Globus pallidus (tissue), 1 donor: Measurements from ENCODE around the gene MGMT.

Experiments used
- DNase-seq: peaks from one replicate; pipeline ENCODE4 v3.0.0-alpha.2; 2015; ENCODE audit warnings: low spot score

MGMT gene

GRCh38 chr10:129495256-129495655 lies 28.2 kb downstream of the MGMT start:
- DNase-seq, result no peak

DNA sequence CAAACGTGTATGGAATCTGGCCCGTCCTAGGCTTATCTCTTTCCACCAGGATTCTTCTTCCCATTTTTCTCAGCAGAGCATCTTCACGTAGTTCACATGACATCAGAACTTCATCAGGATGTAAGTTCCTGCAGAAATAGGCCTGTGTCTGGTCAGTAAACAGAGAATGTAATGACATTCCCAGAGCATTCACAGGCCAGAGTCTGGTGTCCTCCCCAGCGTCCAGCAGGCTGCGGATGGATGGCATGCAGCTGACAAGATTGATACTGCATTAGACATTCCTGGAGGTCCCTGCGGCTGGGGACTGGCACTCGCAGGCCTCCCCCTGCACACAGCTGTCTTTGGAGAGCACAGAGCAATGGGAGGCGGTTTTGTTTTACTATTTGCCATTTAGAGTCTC lies 28.7 kb downstream of the MGMT start:
- no peak for DNase-seq

DNA sequence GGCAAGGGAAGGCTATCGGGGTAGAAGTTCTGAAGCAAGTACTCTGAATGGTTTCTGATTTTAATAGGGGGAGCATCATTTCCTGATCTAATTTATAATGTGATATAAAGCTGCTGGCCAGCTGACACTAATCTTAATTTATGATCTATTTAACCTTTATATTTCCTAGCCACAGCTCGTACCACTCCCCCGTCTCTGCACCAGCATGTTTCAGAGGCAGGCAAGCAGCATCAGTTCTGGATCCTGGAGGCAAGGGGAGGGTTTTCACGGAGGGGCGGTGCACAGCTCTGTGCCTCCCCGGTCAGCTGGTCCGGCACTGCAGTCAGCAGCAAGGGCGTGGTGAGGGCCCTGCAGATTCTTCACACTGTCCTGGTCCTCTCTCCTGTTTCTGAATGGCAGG lies 30.0 kb downstream of the MGMT start:
- DNase-seq, result no peak

- DNase-seq, result no peak
These were observed 31.6 kb downstream of the MGMT start for GRCh38 chr10:129498680-129499079.

- no peak for DNase-seq
These were observed 33.7 kb downstream of the MGMT start for GRCh38 chr10:129500617-129501339.

DNA sequence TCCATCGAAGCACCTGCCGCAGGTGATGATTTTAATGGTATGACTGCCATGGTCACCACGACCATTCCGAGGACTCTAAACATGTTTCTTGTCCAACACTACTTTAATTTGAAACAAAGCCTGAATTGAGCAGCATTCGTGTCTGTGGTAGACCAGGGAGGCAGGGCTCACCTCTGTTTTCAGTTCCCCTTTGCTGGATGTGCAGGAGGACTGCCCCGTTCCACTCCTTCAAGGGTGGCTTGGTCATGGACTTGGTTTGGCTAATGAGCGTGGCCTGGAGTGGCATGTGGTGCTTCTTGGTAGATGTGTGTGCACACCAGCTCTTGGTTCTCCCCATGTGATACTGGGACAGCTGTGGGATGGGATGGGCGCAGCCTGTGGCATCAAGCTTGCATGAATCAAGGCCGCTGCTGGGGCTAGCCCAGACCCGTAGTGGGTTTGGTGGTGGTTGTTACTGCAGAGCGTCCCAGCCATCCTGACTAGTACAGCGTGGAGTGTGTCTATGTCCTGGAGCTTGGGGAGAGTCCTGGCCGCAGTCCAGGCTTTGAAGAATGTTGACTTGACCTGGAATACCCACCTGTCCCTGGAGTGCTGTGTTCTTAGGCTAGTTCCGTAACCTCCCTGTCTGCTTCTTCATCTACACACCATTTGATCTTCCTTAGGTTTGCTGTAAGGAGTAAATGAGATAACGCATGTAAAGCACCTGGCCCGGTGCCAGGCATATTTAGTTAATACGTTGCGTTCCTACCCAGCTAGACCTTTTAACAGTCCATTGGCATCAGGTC lies 34.8 kb downstream of the MGMT start:
- no peak for DNase-seq

DNA sequence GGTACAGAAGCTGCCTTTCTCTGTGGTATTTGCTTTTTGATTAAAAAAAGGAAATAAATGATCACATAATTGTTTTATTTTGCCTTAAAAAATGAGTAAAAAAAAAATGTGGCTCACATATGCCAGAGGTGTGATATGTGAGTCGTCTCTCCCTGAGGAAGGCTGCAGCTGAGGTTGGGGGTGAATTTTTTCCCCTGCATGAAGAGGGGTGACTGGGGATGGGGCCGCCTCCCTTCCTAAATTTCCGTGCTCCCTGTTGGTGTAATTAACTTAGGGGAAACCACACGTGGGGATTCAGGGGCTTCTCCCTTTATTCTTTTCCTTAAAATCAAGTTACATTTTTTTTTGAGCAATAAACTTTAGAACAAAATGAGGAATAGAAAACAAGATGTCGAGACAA lies 35.4 kb downstream of the MGMT start:
- no peak for DNase-seq

GRCh38 chr10:129505500-129506075 lies 38.5 kb downstream of the MGMT start:
- no peak for DNase-seq

GRCh38 chr10:129506101-129506797 lies 39.2 kb downstream of the MGMT start:
- no peak for DNase-seq

DNA sequence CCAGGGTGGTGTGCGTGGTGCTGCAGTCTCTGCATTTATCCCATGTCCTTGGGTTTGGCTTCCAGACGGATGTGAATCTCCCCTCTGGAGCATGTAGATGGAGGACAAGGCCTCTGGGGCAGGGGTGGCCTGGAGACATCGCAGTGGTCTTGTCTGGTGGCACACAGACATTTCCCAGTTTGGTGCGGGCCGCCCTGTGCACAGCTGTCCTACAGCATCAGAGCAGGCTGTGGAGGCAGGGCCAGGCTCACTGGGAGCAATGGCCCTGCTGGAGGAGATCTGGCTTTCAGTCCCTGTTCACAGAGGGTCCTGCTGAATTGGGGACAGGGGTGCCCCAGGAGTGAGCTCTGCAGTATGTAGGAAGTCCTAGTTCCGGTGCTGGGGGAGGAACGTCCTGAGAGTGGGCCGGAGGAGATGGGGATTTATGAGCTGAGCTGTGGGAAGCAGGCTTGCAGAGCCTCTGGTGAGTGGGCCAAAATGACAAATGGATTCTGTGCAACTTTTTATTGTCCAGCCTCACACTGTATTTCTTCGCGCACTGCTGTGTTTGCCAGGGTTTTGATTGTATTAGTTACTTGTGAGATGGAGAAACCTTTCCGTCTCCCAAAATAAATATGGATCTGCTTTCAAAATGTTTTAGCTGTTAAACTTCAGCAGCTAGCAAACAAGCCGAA lies 40.3 kb downstream of the MGMT start:
- DNase-seq, result no peak

DNA sequence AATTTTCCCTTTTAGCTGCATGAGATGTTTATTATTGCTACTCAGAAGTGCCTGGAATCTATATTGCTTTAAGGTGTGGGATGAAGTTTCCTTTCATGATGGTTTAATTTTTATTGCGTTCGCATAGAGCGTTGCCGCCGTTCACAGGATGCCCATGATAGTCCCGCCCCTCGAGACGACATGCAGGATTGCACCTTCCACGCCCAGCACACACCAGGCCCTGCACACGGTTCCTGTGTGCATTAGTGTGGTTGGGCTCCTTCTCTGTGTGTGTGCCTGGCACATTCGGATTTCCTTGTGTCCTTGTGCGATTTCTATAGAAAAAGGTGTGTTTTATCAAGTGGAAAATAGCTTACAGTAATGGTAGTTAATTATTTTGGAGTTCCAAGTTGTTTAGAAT lies 42.1 kb downstream of the MGMT start:
- DNase-seq, result no peak

DNA sequence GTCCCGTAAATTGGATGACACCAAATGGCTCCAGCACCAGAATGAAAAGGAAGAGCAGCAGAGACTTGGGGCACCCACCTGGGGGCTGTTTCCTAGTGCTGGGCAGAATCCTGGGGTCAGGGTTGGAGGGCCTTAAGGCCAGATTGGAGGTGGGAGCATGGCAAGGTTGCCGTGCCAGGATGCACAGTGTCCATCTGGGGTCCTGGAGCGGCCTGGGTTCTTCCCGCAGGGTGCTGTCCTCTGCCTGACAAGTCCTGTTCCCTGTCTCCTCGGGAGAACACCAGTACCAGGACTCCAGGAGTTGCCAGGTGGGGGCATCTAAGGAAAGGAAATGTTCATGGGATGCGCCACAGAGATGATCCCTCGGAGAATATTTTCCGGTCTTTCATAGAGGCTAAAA lies 42.8 kb downstream of the MGMT start:
- no peak for DNase-seq

GRCh38 chr10:129511086-129511485 lies 44.0 kb downstream of the MGMT start:
- DNase-seq, result no peak

DNA sequence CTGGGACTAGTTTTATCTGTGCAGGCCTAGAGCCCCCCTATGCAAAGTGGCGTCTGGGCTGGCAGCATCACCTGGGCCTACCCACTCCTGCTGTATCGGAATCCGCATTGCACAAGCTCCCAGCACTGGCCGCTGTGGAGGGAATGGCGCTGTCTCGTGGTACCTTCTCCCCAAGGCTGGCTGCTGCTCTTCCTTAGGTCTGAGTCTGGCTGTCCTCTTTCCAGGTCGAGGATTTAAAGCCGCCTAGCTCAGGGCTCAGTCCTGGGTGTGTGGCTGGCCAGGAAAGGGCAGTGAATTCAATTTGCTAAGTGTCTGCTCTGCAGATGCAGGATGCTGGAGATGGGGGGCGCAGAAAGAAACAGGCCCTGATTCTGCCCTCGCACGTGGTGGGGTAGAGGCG lies 44.7 kb downstream of the MGMT start:
- no peak for DNase-seq

GRCh38 chr10:129513312-129513711 lies 46.3 kb downstream of the MGMT start:
- no peak for DNase-seq

GRCh38 chr10:129514568-129515451 lies 47.8 kb downstream of the MGMT start:
- no peak for DNase-seq

GRCh38 chr10:129516846-129517679 lies 50.0 kb downstream of the MGMT start:
- no peak for DNase-seq

- DNase-seq, result no peak
These were observed 50.6 kb downstream of the MGMT start for GRCh38 chr10:129517680-129518057.

GRCh38 chr10:129518793-129519192 lies 51.8 kb downstream of the MGMT start:
- DNase-seq, result no peak

DNA sequence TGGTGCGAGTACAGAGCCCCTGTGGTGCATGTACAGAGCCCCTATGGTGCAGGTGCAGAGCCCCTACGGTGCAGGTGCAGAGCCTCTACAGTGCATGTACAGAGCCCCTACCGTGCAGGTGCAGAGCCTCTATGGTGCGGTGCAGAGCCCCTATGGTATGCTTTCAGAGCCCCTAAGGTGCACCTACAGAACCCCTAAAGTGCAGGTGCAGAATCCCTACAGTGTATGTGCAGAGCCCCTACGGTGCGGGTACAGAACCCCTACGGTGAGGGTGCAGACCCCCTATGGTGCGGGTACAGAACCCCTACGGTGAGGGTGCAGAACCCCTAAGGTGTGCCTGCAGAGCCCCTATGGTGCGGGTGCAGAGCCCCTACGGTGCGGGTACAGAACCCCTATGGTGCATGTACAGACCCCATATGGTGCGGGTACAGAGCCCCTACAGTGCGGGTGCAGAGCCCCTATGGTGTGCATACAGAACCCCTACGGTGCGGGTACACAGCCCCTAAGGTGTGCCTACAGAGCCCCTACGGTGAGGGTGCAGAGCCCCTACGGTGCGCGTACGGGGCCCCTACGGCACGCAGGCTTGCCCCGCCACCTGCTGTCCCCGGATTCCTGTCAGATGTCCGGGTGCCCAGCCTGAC lies 53.5 kb downstream of the MGMT start:
- no peak for DNase-seq
